GM12891 (cell line): Measurements from ENCODE around the gene BEGAIN.

ENCODE experiments used
- DNase-seq: peaks from one replicate; pipeline ENCODE4 v3.0.0; 2011; ENCODE audit warnings: low spot score; ENCODE audit not compliant: insufficient read length
- FAIRE-seq: peaks from 2 replicates; lab custom pipeline; 2011; peaks lifted over from hg19 to GRCh38; lab: Jason Lieb, UNC
- PAX5 ChIP-seq: IDR thresholded peaks from 2 replicates; pipeline ENCODE4 v1.6.1; 2011; ENCODE audit warnings: low read length, moderate library complexity, mild to moderate bottlenecking; ENCODE audit not compliant: insufficient read depth, severe bottlenecking
- POLR2A ChIP-seq: IDR thresholded peaks from 2 replicates; pipeline ENCODE4 v1.6.1; 2011; ENCODE audit warnings: low read depth, low read length, control low read depth
- POLR2AphosphoS5 ChIP-seq: IDR thresholded peaks from 2 replicates; pipeline ENCODE4 v1.6.1; 2011; ENCODE audit warnings: low read depth, low read length, control low read depth
- POU2F2 ChIP-seq: IDR thresholded peaks from 2 replicates; pipeline ENCODE4 v1.6.1; 2011; ENCODE audit warnings: low read depth, mild to moderate bottlenecking, control low read depth, low read length, moderate library complexity
- SPI1 ChIP-seq: IDR thresholded peaks from 2 replicates; pipeline ENCODE4 v1.6.1; 2011; ENCODE audit warnings: low read depth, low read length, control low read depth
- TAF1 ChIP-seq: IDR thresholded peaks from 2 replicates; pipeline ENCODE4 v1.6.1; 2011; ENCODE audit warnings: low read depth, low read length, control low read depth

BEGAIN gene

DNA sequence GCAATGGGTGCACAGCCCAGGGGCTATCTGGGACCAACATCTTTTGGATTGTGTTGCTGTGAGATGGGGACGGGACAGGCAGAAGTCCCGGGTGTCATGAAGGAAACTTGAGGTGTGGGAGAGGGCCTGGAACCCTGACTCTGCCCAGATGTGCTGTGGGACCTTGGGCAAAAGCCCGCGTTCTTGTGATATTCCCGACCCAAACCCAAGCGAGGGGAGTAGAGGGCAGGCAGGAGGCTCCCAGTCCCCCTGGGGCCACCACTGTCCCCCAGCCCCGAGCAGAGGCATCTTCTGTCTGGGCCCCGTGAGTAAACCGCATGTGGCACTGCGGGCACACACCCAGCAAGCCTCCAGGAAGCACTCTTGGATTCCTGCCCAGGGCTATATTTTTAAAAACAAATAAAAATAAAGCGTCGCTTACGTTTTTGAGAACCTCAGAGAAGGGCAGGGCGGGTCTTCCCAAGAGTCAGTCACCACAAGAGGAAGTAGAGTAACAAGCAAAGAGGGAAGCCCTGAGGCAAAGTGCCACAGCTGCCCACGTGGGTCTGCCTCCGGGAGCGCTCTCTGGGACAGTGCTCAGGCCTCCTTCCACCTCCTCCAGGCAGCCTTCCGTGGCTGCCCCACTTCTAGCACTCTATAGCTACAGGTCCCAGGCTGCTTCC lies 39.5 kb downstream of the BEGAIN start:
- DNase-seq (no peak), FAIRE-seq (no peak)
- TF ChIP-seq TAF1 (no peak), POLR2A (no peak), POLR2AphosphoS5 (no peak)

DNA sequence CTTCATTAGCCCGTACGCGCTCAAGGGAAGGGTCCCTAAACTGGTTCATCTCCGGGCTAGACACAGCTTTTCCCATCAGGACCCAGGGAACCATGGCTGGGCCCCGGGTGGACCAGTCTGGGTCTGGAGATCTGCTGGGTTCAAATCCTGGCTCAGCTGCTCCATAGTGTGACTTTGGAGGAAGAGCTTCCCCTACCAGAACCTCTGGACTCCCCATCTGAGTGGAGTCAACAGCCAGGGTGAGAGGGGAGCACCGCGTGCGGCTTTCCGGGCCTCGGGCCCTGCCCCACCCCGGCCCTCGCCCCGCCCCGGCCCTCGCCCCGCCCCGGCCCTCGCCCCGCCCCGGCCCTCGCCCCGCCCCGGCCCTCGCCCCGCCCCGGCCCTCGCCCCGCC lies 41.2 kb downstream of the BEGAIN start:
- DNase-seq (no peak), FAIRE-seq (no peak)
- TF ChIP-seq PAX5 (no peak), TAF1 (no peak), SPI1 (no peak), POU2F2 (no peak)

DNA sequence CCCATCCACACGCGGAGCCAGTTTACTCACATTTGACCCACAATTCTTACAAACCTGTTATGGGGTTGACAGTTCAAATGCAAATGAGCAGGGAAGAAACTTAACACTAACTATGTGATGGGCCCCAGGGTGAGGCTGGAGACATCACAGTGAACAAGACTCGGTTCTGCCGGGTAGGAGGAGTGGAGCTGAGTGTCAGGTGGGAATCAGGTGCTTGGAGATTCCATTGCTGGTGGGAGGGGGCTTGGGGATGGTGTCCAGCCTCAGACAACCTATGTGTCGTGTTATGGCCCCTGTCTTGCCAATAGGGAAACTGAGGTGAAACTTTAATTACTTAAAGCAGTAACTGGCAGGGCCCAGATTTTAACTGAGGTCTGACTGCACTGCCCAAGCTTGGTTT lies 41.9 kb downstream of the BEGAIN start:
- no peak for FAIRE-seq

DNA sequence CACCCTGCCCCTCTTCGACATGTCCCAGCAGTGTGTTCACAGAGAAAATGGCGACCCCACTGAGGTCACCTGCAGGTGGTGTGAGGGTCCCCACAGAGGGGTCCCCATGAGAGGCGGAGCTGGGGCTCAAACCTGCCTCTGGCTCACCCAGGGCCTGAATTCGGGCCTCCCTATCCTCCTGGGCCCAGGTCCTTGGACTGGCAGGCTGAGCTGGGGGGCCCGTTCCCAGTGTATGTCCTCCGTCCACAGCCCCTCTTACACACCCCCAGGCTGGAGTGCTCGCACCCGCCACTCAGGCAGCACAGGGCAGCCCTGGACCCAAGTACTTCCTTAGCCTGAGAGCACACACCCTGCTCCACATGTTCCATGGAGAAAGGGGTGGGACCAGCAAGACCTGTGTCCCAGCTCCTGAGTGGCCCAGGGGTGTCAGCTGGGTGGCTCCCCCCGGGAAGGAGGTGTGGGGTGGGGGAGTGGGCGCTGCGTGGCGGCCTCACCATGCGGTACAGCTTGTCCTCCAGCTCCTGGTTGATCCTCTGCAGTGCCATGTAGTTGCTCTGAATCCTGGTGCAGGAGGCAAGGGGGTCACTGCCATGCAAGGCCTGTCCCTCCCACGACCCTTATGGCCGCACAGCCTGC lies 42.6 kb downstream of the BEGAIN start:
- FAIRE-seq (no peak), DNase-seq (no peak)
- TF ChIP-seq POU2F2 (no peak), POLR2AphosphoS5 (no peak), POLR2A (no peak)

More for the DNA sequence above, 41.9 kb downstream of the BEGAIN start:
- no peak for TF ChIP-seq POLR2A
- no peak for TF ChIP-seq POU2F2
- TF ChIP-seq SPI1: no peak
- TF ChIP-seq TAF1: no peak
- TF ChIP-seq POLR2AphosphoS5: no peak
- TF ChIP-seq PAX5: no peak
- no peak for DNase-seq

DNA sequence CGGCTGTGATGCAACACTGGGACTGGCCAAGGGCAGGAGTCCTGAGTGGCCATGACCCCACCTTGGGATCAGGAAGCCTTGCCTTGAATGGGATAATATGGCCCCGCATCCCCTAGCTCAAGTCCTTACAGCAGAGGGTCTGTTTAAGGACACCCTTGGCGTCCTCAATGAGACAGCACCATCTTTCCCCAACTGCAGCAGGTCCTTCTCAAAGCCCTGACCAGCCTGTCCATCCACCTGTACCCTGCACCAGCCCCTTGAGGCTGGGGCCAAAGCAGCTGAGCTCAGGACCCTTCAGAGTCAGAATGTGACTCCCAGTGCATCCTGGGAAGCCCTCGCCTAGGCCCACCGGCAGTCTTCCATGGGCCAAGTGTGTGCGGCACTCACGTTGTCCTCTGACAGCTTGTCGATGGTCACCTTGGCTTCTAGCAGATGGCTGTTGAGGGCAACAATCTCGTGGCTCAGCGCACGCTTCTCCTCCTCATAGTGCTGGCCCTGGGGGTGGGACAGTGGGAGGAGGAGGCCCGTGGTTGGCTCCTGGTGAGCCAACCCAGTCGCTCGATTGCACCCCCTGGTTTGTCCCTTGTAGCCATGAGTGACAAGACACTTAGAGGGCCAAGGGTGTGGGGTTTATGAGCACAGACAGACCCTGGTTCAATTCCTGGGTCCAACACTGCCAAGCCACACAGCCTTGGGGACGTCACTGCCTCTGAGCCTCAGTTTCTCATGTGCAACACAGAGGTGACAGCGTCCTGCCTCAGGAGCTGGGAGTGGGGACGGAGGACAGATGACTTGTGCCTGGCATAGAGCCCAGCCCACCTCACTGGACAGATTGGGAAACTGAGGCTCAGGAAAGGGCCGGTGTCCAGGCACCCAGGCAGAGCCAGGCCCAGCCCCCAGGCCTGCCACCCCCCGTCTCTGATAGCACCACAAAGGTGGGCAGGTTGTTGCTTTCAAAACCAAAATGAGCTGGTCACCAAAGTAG lies 43.5 kb downstream of the BEGAIN start:
- no peak for TF ChIP-seq SPI1
- TF ChIP-seq POLR2AphosphoS5: no peak
- no peak for TF ChIP-seq TAF1
- no peak for TF ChIP-seq POU2F2
- TF ChIP-seq POLR2A: no peak
- TF ChIP-seq PAX5: no peak
- DNase-seq (no peak), FAIRE-seq (no peak)

DNA sequence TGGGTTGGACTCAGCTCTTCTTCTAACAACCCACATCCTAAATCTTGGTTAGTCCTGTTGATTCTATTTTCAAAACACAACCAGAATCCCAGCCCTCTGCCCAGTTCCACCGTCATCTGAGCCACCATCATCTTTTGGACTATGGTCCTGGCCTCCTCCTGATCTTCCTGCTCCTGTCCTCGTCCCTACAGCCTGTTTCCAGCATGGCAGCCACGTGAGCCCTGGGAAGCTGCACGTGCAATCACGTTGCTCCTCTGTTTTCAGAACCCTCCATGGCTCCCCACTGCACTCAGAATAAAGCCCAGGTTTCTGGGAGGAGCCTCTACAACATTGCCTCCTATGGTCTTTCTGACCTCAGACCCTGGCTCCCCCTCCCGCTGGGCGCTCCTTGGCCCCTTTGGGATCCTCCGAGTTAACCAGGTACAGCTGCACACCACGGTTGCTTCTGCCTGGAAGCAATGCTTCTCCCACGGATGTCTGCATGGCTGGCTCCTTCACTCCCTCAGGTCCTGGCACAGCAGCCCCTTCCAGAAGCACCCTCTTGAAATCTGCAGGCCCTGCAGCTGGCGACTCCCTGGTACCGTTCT lies 44.5 kb downstream of the BEGAIN start:
- no peak for FAIRE-seq

DNA sequence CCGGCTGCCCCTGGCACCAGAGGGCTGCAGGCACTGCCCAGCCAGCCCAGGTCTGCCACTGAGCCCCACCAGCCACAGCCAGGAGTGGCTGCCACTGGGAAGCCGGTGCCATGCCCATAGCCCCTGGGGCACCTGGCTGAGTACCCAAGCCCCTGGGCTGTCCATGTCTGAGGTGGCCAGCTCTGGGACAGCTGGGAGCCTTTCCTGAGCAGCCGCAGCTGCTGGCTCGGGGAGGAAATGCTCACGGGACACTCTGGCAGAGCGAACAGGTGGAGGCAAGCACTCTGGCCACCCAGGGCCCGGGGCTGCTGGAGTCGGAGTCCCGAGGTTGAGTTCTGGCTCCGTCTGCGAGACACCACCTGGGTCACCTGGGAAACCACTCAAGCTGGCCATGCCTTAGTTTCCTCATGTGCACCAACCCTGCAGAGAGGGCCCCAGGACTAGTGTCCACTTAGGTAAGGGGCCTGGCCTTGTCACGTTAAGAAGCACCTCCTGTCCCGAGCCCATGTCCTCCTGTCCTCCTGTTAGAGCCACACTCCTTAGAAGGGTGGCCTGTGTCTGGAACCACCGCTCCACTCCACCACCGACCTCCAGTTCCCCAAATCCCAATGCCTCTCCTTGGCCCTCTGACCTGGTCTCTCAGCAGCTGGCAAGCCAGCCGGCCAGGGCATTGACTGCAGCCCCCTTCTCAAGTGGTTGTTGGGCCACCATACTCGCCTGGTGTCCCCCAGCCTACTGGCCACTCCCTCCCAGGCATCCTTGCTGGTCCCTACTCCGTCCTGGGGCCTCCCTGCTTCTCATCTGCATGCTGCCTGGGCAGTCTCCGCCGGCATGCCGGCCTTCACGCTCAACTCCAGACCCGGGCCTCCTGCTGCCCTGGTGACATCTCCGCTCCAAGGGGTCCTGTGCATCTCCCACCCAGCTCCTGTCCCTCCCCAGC lies 45.3 kb downstream of the BEGAIN start:
- no peak for FAIRE-seq
- TF ChIP-seq SPI1 (no peak), PAX5 (no peak), POLR2A (no peak)
- DNase-seq: no peak

More for the DNA sequence above, 44.5 kb downstream of the BEGAIN start:
- DNase-seq: no peak
- TF ChIP-seq POLR2AphosphoS5: no peak
- no peak for TF ChIP-seq SPI1
- no peak for TF ChIP-seq TAF1
- TF ChIP-seq POU2F2: no peak
- TF ChIP-seq PAX5: no peak
- no peak for TF ChIP-seq POLR2A

DNA sequence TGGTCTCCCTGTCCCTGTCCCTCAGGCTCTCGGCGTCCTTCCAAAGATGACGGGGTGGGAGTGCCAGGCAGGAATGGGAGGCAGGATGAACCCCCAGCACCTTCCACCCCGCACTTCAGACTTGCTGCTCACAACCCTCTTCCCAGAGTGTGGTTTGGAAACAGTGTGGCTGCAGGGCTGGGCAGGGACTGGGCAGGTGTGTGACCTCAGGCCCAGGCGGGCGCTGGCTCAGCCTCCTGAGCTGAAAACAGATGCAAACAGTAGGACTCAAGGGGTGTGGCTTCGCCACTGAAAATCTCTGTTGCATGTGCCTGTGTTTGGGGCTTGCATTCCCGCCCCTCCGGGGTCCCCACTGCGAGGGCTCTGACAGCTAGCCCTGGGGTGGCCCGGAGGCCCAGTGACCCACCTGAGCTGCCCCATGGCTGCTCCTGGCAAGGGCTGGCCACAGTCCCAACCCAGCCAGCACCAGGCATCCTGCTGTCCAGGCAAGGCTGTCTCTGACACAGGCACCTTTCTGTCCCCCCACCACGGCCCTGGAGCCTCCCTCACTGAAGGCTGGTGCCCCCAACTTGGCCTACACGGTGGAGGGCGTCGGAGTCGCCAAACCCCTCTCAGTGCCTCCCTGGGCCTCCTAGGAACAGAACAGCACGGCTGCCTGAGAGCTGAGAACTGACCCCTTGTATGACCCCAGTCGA lies 46.1 kb downstream of the BEGAIN start:
- FAIRE-seq (no peak), DNase-seq (no peak)
- TF ChIP-seq POLR2AphosphoS5: no peak
- no peak for TF ChIP-seq SPI1
- TF ChIP-seq PAX5: no peak
- no peak for TF ChIP-seq POLR2A
- TF ChIP-seq POU2F2: no peak
- no peak for TF ChIP-seq TAF1
